AG10803 (cell line): ENCODE data around the gene USF3.

Experiments used
- DNase-seq: peaks from one replicate; pipeline ENCODE4 v3.0.0; 2010; ENCODE audit warnings: low read depth
- H3K4me3 ChIP-seq: 2 replicates; pipeline ENCODE4 v1.5.1; 2011; ENCODE audit warnings: mild to moderate bottlenecking, low read length, control low read depth
- TF ChIP-seq, protein P1 (sequence below): conservative IDR thresholded peaks from 2 replicates; pipeline ENCODE4 v1.5.1; 2011; ENCODE audit warnings: mild to moderate bottlenecking, low read length, control low read depth, inconsistent platforms

The USF3 gene

DNA sequence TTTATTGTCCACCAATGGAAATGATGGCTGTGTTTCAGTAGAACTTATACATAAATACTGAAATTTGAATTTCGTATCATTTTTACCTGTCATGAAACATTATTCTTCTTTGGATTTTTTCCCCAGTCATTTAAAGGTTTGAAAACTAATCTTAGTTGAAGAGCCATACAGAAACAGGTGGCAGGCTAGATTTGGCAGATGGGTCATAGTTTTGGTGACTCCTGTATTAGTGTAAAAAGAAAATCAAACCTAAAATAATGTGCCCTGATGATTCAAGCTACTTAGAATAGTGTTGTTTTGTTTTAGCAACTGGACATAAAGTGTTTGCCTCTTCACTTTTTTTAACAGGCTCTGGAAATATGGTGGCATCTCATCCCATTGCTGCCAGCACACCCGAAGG, 95.2 kb downstream of the USF3 start:
- TF ChIP-seq, protein P1, sequence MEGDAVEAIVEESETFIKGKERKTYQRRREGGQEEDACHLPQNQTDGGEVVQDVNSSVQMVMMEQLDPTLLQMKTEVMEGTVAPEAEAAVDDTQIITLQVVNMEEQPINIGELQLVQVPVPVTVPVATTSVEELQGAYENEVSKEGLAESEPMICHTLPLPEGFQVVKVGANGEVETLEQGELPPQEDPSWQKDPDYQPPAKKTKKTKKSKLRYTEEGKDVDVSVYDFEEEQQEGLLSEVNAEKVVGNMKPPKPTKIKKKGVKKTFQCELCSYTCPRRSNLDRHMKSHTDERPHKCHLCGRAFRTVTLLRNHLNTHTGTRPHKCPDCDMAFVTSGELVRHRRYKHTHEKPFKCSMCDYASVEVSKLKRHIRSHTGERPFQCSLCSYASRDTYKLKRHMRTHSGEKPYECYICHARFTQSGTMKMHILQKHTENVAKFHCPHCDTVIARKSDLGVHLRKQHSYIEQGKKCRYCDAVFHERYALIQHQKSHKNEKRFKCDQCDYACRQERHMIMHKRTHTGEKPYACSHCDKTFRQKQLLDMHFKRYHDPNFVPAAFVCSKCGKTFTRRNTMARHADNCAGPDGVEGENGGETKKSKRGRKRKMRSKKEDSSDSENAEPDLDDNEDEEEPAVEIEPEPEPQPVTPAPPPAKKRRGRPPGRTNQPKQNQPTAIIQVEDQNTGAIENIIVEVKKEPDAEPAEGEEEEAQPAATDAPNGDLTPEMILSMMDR = no peak

DNA sequence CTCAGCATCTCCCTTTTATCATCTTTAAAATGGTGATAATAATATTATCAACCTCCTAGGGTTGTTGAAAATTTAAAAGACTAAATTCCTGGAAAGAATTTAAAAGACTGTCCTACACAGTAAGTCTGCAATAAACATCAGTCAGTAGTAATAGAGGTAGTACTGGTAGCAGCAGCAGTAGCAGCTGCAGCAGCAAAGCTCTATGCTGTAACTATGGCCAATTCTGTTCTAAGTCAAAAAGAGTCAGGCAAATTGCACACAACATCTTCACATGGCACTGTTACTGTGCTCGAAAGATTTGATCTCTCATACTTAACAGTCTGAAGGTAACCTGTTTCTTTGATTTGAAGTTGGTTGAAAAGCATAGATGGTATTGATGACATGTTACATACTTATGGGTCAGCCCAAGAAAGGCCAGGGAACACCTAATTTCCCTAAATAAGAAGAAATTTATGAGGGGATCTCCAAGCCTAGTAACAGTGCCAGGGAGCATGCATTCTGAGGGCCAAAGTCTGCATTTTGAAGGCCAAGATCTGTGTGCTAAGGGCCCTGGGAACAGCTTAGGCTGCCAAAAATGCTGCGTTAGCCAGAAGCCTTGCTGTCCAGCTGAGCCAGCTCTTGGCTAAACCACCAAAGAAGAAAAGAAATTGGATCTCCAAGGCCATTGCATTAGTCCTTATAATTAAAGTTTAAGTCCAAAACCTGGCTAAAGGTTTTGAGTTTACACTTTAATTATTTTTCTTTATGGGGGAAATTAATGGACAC, 95.8 kb downstream of the USF3 start:
- DNase-seq = no peak
- no peak overlapping the region for H3K4me3 ChIP-seq
- TF ChIP-seq, protein P1 = no peak

More for the DNA sequence above, 95.2 kb downstream of the USF3 start:
- H3K4me3 ChIP-seq = no peak overlapping the region
- DNase-seq = no peak
